Neuronal stem cell (in vitro differentiated cells): ENCODE data around the gene SHOX.

Experiments used
- DNase-seq: peaks from one replicate; pipeline ENCODE4 v3.0.0-alpha.2; 2013; ENCODE audit warnings: low spot score
- H2AFZ ChIP-seq: one replicate; pipeline ENCODE4 v1.6.1; 2013; ENCODE audit warnings: mild to moderate bottlenecking, low read length, inconsistent platforms
- H2AK5ac ChIP-seq: 2 replicates; pipeline ENCODE4 v1.6.1; 2013; ENCODE audit warnings: low read depth, mild to moderate bottlenecking, inconsistent platforms, low read length, moderate library complexity, mixed read lengths
- H2BK120ac ChIP-seq: 2 replicates; pipeline ENCODE4 v1.6.1; 2013; ENCODE audit warnings: low read depth, mild to moderate bottlenecking, inconsistent platforms, low read length, moderate library complexity, mixed read lengths
- H2BK12ac ChIP-seq: one replicate; pipeline ENCODE4 v1.6.1; 2013; ENCODE audit warnings: low read length, inconsistent platforms
- H2BK15ac ChIP-seq: 2 replicates; pipeline ENCODE4 v1.6.1; 2013; ENCODE audit warnings: mild to moderate bottlenecking, low read length, inconsistent platforms, mixed read lengths
- H2BK5ac ChIP-seq: one replicate; pipeline ENCODE4 v1.6.1; 2013; ENCODE audit warnings: inconsistent platforms, mild to moderate bottlenecking, low read length, moderate library complexity
- H3K14ac ChIP-seq: one replicate; pipeline ENCODE4 v1.6.1; 2013; ENCODE audit warnings: low read length, inconsistent platforms
- H3K18ac ChIP-seq: 2 replicates; pipeline ENCODE4 v1.6.1; 2013; ENCODE audit warnings: low read length, inconsistent platforms
- H3K23ac ChIP-seq: 2 replicates; pipeline ENCODE4 v1.6.1; 2013; ENCODE audit warnings: low read depth, mild to moderate bottlenecking, mixed read lengths, low read length, inconsistent platforms; ENCODE audit not compliant: poor library complexity
- H3K27ac ChIP-seq: replicated peaks from 3 replicates; pipeline ENCODE4 v1.5.1; 2013; ENCODE audit warnings: low read length, inconsistent platforms
- H3K27me3 ChIP-seq, 3 experiments: 2 replicates each; pipeline ENCODE4 v1.6.1; 2013; ENCODE audit warnings: low read length in 3 of 3, mild to moderate bottlenecking in 2 of 3, inconsistent platforms in 1 of 3, low read depth in 1 of 3, mixed read lengths in 1 of 3, moderate library complexity in 1 of 3; ENCODE audit not compliant: control insufficient read depth in 3 of 3, insufficient read depth in 3 of 3
- H3K36me3 ChIP-seq, 2 donors: replicated peaks in 1 of 2; 2 replicates each; pipeline ENCODE4 v1.6.1; 2013; ENCODE audit warnings: low read length in 2 of 2; ENCODE audit not compliant: control insufficient read depth in 2 of 2, insufficient read depth in 2 of 2
- H3K4ac ChIP-seq: 2 replicates; pipeline ENCODE4 v1.6.1; 2013; ENCODE audit warnings: inconsistent platforms, mild to moderate bottlenecking, low read length, moderate library complexity
- H3K4me1 ChIP-seq, 2 donors: 1 replicate in 1 of 2; 2 replicates in 1 of 2; pipeline ENCODE4 v1.6.1; 2013; ENCODE audit warnings: low read length in 2 of 2, low read depth in 1 of 2; ENCODE audit not compliant: control insufficient read depth in 2 of 2, insufficient read depth in 1 of 2
- H3K4me2 ChIP-seq: one replicate; pipeline ENCODE4 v1.6.1; 2013; ENCODE audit warnings: mild to moderate bottlenecking, low read length, inconsistent platforms; ENCODE audit not compliant: insufficient read depth, poor library complexity, severe bottlenecking
- H3K4me3 ChIP-seq, 2 donors: 2 replicates each; pipeline ENCODE4 v1.5.1; 2013; ENCODE audit warnings: low read length in 2 of 2, mild to moderate bottlenecking in 2 of 2, inconsistent platforms in 1 of 2, moderate library complexity in 1 of 2
- H3K79me1 ChIP-seq: one replicate; pipeline ENCODE4 v1.6.1; 2013; ENCODE audit warnings: low read depth, mild to moderate bottlenecking, inconsistent platforms, low read length, moderate library complexity
- H3K9ac ChIP-seq: one replicate; pipeline ENCODE4 v1.6.1; 2013; ENCODE audit warnings: mild to moderate bottlenecking, low read depth, low read length, inconsistent platforms; ENCODE audit not compliant: poor library complexity
- H3K9me3 ChIP-seq, 2 donors: replicated peaks in 1 of 2; 2 replicates each; pipeline versions ENCODE3 to v1.6.1; 2013; ENCODE audit warnings: low read length in 2 of 2, mild to moderate bottlenecking in 2 of 2, inconsistent platforms in 1 of 2, low read depth in 1 of 2, mixed read lengths in 1 of 2, moderate library complexity in 1 of 2; ENCODE audit not compliant: control insufficient read depth in 2 of 2, insufficient read depth in 1 of 2
- H4K8ac ChIP-seq: one replicate; pipeline ENCODE4 v1.6.1; 2013; ENCODE audit warnings: low read depth, mild to moderate bottlenecking, inconsistent platforms, low read length, moderate library complexity
- H4K91ac ChIP-seq: one replicate; pipeline ENCODE4 v1.6.1; 2013; ENCODE audit warnings: low read length, low read depth, mild to moderate bottlenecking, inconsistent platforms; ENCODE audit not compliant: poor library complexity
- whole genome bisulfite sequencing, 2 donors: extraction: QIAGEN DNeasy Blood & Tissue Kit; methylation state at CpG; one replicate each; pipeline ENCODE4 v1.1.7; 2013; ENCODE audit warnings: missing lambda C conversion rate in 2 of 2, mixed read lengths in 1 of 2; ENCODE audit not compliant: insufficient read length in 2 of 2, insufficient replicate concordance in 1 of 2; ENCODE audit errors: extremely low coverage in 2 of 2; 5-methylcytosine and 5-hydroxymethylcytosine counted together

Gene SHOX

DNA sequence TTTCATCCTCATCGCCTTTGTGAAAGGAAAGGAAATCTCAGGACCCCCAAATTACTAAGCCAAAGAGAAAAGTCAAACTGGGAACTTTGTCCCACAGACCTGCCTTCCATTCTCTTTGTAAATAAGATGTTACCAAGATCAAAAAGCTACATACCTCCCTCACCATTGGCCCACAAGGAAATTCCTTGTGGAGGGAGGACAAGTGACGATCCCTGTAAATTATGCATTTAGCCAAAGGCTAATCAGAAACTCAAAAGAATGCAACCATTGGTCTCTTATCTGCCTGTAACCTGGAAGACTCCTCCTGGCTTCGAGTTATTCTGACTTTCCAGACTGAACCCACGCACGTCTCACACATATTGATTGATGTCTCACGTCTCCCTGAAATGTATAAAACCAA is 70.3 kb downstream of the SHOX start:
- Histone ChIP-seq H2BK15ac (no peak overlapping the region), H2AK5ac (no peak overlapping the region), H3K27ac (no peak overlapping the region), H4K91ac (no peak overlapping the region), H2BK12ac (no peak overlapping the region), H2BK5ac (no peak overlapping the region), H3K23ac (no peak overlapping the region), H3K18ac (no peak overlapping the region), H3K4ac (no peak overlapping the region), H3K14ac (no peak overlapping the region), H3K9ac (no peak overlapping the region), H2AFZ (no peak overlapping the region), H3K4me3 (no peak overlapping the region), H3K4me2 (no peak overlapping the region), H4K8ac (no peak overlapping the region), H3K36me3 (no peaks in the 10 kb centered on the region), H3K9me3 (peaks cover 0 to 3% of the 10 kb centered on the region in 2 donors), H3K27me3 (no peaks in the 10 kb centered on the region), H3K4me1 (no peaks in the 10 kb centered on the region), H3K79me1 (no peaks in the 10 kb centered on the region), H2BK120ac (no peak overlapping the region)
- no peak for DNase-seq
- WGBS, 2 donors = no CpG with 5 or more reads among the region's 6 CpGs

DNA sequence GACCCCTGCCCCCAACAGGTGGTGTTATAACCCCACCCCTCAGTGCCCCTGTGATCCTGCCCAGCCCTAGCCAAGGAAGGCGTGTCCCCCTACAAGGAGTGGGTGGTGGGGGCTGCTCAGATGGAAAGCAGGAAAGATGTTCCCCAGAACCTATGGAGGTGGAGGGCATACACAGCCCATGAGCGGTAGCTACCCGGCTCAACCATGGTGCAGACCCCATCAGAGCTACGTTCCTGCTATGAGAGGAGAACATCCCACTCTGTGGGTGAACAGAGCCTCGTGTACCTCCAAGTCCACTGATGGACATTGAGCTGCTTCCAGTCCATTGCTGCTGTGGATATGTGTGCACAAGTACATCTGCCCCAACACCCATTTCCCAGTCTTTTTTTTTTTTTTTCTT is 71.1 kb downstream of the SHOX start:
- no CpG with 5 or more reads among the region's 5 CpGs for WGBS, 2 donors
- Histone ChIP-seq H2BK120ac (no peak overlapping the region), H3K27me3 (no peaks in the 10 kb centered on the region), H3K18ac (no peak overlapping the region), H4K91ac (no peak overlapping the region), H2BK12ac (no peak overlapping the region), H2BK15ac (no peak overlapping the region), H3K36me3 (no peaks in the 10 kb centered on the region), H2BK5ac (no peak overlapping the region), H2AFZ (no peak overlapping the region), H4K8ac (no peak overlapping the region), H3K9ac (no peak overlapping the region), H3K4me2 (no peak overlapping the region), H3K23ac (no peak overlapping the region), H3K14ac (no peak overlapping the region), H3K79me1 (no peaks in the 10 kb centered on the region), H3K4ac (no peak overlapping the region), H2AK5ac (no peak overlapping the region), H3K27ac (no peak overlapping the region), H3K9me3 (peaks cover 0 to 3% of the 10 kb centered on the region in 2 donors), H3K4me3 (no peak overlapping the region), H3K4me1 (no peaks in the 10 kb centered on the region)
- DNase-seq = no peak

- H3K4me2 ChIP-seq = no peak overlapping the region
- no CpG with 5 or more reads among the region's 2 CpGs for WGBS, 2 donors
- H2BK5ac ChIP-seq = no peak overlapping the region
- H4K91ac ChIP-seq = no peak overlapping the region
- H3K9me3 ChIP-seq = peaks cover 0 to 5% of the 10 kb centered on the region in 2 donors
- no peak overlapping the region for H2AK5ac ChIP-seq
- no peaks in the 10 kb centered on the region for H3K36me3 ChIP-seq
- H3K79me1 ChIP-seq = no peaks in the 10 kb centered on the region
- H3K4me1 ChIP-seq = no peaks in the 10 kb centered on the region
- no peak overlapping the region for H4K8ac ChIP-seq
- no peak overlapping the region for H2BK15ac ChIP-seq
- H3K18ac ChIP-seq = no peak overlapping the region
- no peaks in the 10 kb centered on the region for H3K27me3 ChIP-seq
- no peak overlapping the region for H2AFZ ChIP-seq
- H3K4ac ChIP-seq = no peak overlapping the region
- no peak overlapping the region for H2BK12ac ChIP-seq
- H3K4me3 ChIP-seq = no peak overlapping the region
- H2BK120ac ChIP-seq = no peak overlapping the region
- H3K9ac ChIP-seq = no peak overlapping the region
- no peak for DNase-seq
- no peak overlapping the region for H3K23ac ChIP-seq
- no peak overlapping the region for H3K27ac ChIP-seq
- H3K14ac ChIP-seq = no peak overlapping the region
Observed at GRCh38 chrX:703466-703865, 72.9 kb downstream of the SHOX start.

GRCh38 chrX:703866-704265 is 73.3 kb downstream of the SHOX start:
- no peak overlapping the region for H3K23ac ChIP-seq
- H3K9ac ChIP-seq = no peak overlapping the region
- no peak overlapping the region for H2BK120ac ChIP-seq
- no peak overlapping the region for H2BK12ac ChIP-seq
- no peak overlapping the region for H3K4me2 ChIP-seq
- H2BK5ac ChIP-seq = no peak overlapping the region
- no peak overlapping the region for H2BK15ac ChIP-seq
- no peak overlapping the region for H4K91ac ChIP-seq
- H3K36me3 ChIP-seq = no peaks in the 10 kb centered on the region
- H3K4ac ChIP-seq = no peak overlapping the region
- no peak overlapping the region for H3K18ac ChIP-seq
- H4K8ac ChIP-seq = no peak overlapping the region
- H2AFZ ChIP-seq = no peak overlapping the region
- no peak for DNase-seq
- WGBS, 2 donors = no CpG with 5 or more reads among the region's 3 CpGs
- H3K4me3 ChIP-seq = no peak overlapping the region
- peaks cover 0 to 5% of the 10 kb centered on the region in 2 donors for H3K9me3 ChIP-seq
- no peak overlapping the region for H3K14ac ChIP-seq
- no peaks in the 10 kb centered on the region for H3K27me3 ChIP-seq
- H2AK5ac ChIP-seq = no peak overlapping the region
- no peak overlapping the region for H3K27ac ChIP-seq
- H3K79me1 ChIP-seq = no peaks in the 10 kb centered on the region
- H3K4me1 ChIP-seq = no peaks in the 10 kb centered on the region
